Activated CD8-positive, alpha-beta memory T cell treated with anti-CD3 and anti-CD28 coated beads, Interleukin-2, amount 50 U/mL, for 4 hours (primary cell): ENCODE results near the gene LTBP1.
"Not testable (repeated sequence)": the region's sequence is repeated elsewhere in the genome, so short reads cannot be mapped to it uniquely, and the experiment has no call there.

Experiments used
- DNase-seq: peaks from one replicate; pipeline ENCODE4 v3.0.0-alpha.2; 2020

Gene LTBP1

GRCh38 chr2:33051586-33052360 is 105.0 kb downstream of the LTBP1 start:
- no peak for DNase-seq

- no peak for DNase-seq
Observed at GRCh38 chr2:33052361-33052735, 105.6 kb downstream of the LTBP1 start.

GRCh38 chr2:33052795-33053194 is 106.0 kb downstream of the LTBP1 start:
- not testable (repeated sequence) for DNase-seq

- no peak for DNase-seq
Observed at GRCh38 chr2:33056170-33056569, 109.4 kb downstream of the LTBP1 start.

- DNase-seq = not testable (repeated sequence)
Observed at GRCh38 chr2:33057307-33058028, 110.7 kb downstream of the LTBP1 start.

GRCh38 chr2:33058716-33059470 is 112.1 kb downstream of the LTBP1 start:
- no peak for DNase-seq

- no peak for DNase-seq
Observed at GRCh38 chr2:33059471-33060156, 112.9 kb downstream of the LTBP1 start.

GRCh38 chr2:33060405-33060804 is 113.7 kb downstream of the LTBP1 start:
- no peak for DNase-seq

- no peak for DNase-seq
Observed at GRCh38 chr2:33062665-33063250, 116.0 kb downstream of the LTBP1 start.

GRCh38 chr2:33064349-33064801 is 117.6 kb downstream of the LTBP1 start:
- DNase-seq = no peak

- no peak for DNase-seq
Observed at GRCh38 chr2:33067598-33067997, 120.8 kb downstream of the LTBP1 start.

GRCh38 chr2:33068261-33068660 is 121.5 kb downstream of the LTBP1 start:
- DNase-seq = no peak

GRCh38 chr2:33069894-33070651 is 123.3 kb downstream of the LTBP1 start:
- DNase-seq = no peak

GRCh38 chr2:33071591-33071990 is 124.8 kb downstream of the LTBP1 start:
- DNase-seq = no peak

GRCh38 chr2:33072614-33073013 is 125.9 kb downstream of the LTBP1 start:
- DNase-seq = no peak

- no peak for DNase-seq
Observed at GRCh38 chr2:33073018-33073417, 126.3 kb downstream of the LTBP1 start.

GRCh38 chr2:33074197-33074596 is 127.4 kb downstream of the LTBP1 start:
- no peak for DNase-seq

- DNase-seq = no peak
Observed at GRCh38 chr2:33077311-33077710, 130.6 kb downstream of the LTBP1 start.

GRCh38 chr2:33077844-33078243 is 131.1 kb downstream of the LTBP1 start:
- no peak for DNase-seq

GRCh38 chr2:33081691-33082090 is 134.9 kb downstream of the LTBP1 start:
- no peak for DNase-seq

GRCh38 chr2:33083699-33084387 is 137.1 kb downstream of the LTBP1 start:
- no peak for DNase-seq
